Panc1 (cell line): Measurements from ENCODE around the gene FPGS. TPM values are rescaled to one million over a fixed set of nuclear protein-coding genes. Genes with fewer than 3 reads are reported as not detected.

Experiments
- ATAC-seq: fragments of 200-7000 bp; cut with Tn5 transposase; 2 replicates; pipeline ENCODE4 v1.9.1; 2020; ENCODE audit warnings: mild to moderate bottlenecking, moderate library complexity
- BruUV-seq: library from RNA; stranded (reverse); fragments of 400-500 nt; replicated peaks from 2 replicates; lab custom pipeline; 2021; lab: Mats Ljungman, UMichigan
- CTCF ChIA-PET: fragments of 300-600 bp; sonication (Branson Sonifier 250); formaldehyde crosslinking; loops from one replicate; lab custom pipeline; 2022; ENCODE audit warnings: antibody characterized with exemption; lab: Charles Lee
- POLR2A ChIA-PET: fragments of 300-600 bp; sonication (Branson Sonifier 250); formaldehyde crosslinking; loops from one replicate; lab custom pipeline; 2022; ENCODE audit warnings: antibody characterized with exemption; lab: Charles Lee
- DNase-seq: peaks from one replicate; pipeline ENCODE4 v3.0.0-alpha.2; 2010; ENCODE audit warnings: low read depth, low spot score
- H3K27ac ChIP-seq: 2 replicates; pipeline ENCODE4 v1.5.1; 2011; ENCODE audit warnings: mild to moderate bottlenecking, low read length, inconsistent platforms
- H3K27me3 ChIP-seq: fragments of 200-500 bp; sonication (Bioruptor generic); 2 replicates; pipeline ENCODE4 v1.6.0; 2014; ENCODE audit warnings: low read length, inconsistent platforms; ENCODE audit not compliant: control insufficient read depth, insufficient read depth
- H3K36me3 ChIP-seq: fragments of 200-500 bp; sonication (Bioruptor generic); 2 replicates; pipeline ENCODE4 v1.5.1; 2014; ENCODE audit warnings: inconsistent platforms, mild to moderate bottlenecking, low read length, moderate library complexity; ENCODE audit not compliant: control insufficient read depth, insufficient read depth
- H3K4me1 ChIP-seq: 2 replicates; pipeline ENCODE4 v1.5.1; 2011; ENCODE audit warnings: inconsistent platforms, mild to moderate bottlenecking, low read length, moderate library complexity; ENCODE audit not compliant: control insufficient read depth, insufficient read depth
- H3K4me3 ChIP-seq, 2 experiments: 2 replicates each; pipeline ENCODE4 v1.5.1; 2011 to 2012; ENCODE audit warnings: low read depth in 2 of 2, low read length in 2 of 2, mild to moderate bottlenecking in 2 of 2, inconsistent platforms in 1 of 2, moderate library complexity in 1 of 2
- H3K9me3 ChIP-seq: fragments of 200-500 bp; sonication (Bioruptor generic); 2 replicates; pipeline ENCODE4 v1.5.1; 2014; ENCODE audit warnings: low read depth, mild to moderate bottlenecking, inconsistent platforms, low read length, moderate library complexity; ENCODE audit not compliant: control insufficient read depth, insufficient read depth
- POLR2AphosphoS5 ChIP-seq: IDR thresholded peaks from 2 replicates; pipeline ENCODE4 v1.6.1; 2012; ENCODE audit warnings: mild to moderate bottlenecking, low read depth, low read length, moderate library complexity
- in situ Hi-C: cut with HindIII; loops from 2 replicates; pipeline ENCODE4 v1.10.0; 2016; ENCODE audit warnings: low sequenced_read_pairs, low pct_unique_long_range_greater_than_20kb
- intact Hi-C: fragments of 100-400 bp; cut with micrococcal nuclease; formaldehyde crosslinking; loops from one replicate; pipeline ENCODE4 v1.10.0; 2022; ENCODE audit not compliant: unreplicated experiment
- total RNA-seq: library from RNA; stranded (reverse); gene quantifications from one replicate; pipeline ENCODE4 v1.2.1, GENCODE V29; 2021; ENCODE audit not compliant: unreplicated experiment
- TF ChIP-seq, protein P1 (sequence below), 2 experiments: IDR thresholded peaks; 2 replicates each; pipeline ENCODE4 v1.6.1; 2011 to 2012; ENCODE audit warnings: low read depth in 2 of 2, control low read depth in 1 of 2, low read length in 1 of 2, mild to moderate bottlenecking in 1 of 2, moderate library complexity in 1 of 2; ENCODE audit not compliant: insufficient read depth in 1 of 2
- TF ChIP-seq, protein P2 (sequence below): fragments of 450-650 bp; IDR thresholded peaks from 2 replicates; pipeline ENCODE4 v1.5.1; 2017; ENCODE audit warnings: mild to moderate bottlenecking

The FPGS gene
- total RNA-seq, 1 experiment from 2014 or later: 56.5 TPM

DNA sequence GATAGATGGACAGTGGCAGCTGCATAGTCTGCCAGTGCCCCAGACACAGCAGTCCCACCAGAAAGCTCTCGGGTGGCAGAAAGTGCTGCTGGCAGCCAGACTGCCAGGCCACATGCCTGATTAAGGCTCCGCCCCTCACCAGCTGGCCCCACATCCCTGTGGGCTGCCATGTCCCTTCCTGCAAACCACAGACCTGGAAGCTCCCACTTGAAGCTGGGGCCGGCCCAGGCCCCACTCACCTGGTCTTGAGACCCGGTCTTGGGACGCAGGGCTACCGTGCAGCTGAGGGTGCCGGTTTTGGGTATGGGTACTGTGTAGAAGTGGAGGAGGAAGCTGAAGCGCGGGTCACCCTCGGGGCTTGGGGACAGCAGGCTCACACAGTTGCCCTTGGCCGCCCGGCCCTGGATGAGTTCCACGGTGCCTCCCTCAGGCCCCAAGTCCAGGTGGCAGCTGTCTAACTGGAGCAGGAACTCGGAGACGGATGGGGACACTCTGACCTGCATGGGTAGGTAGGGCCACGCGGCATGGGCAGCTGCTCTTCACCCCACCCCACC, 15.3 kb downstream of the FPGS start:
- TF ChIP-seq, protein P1, sequence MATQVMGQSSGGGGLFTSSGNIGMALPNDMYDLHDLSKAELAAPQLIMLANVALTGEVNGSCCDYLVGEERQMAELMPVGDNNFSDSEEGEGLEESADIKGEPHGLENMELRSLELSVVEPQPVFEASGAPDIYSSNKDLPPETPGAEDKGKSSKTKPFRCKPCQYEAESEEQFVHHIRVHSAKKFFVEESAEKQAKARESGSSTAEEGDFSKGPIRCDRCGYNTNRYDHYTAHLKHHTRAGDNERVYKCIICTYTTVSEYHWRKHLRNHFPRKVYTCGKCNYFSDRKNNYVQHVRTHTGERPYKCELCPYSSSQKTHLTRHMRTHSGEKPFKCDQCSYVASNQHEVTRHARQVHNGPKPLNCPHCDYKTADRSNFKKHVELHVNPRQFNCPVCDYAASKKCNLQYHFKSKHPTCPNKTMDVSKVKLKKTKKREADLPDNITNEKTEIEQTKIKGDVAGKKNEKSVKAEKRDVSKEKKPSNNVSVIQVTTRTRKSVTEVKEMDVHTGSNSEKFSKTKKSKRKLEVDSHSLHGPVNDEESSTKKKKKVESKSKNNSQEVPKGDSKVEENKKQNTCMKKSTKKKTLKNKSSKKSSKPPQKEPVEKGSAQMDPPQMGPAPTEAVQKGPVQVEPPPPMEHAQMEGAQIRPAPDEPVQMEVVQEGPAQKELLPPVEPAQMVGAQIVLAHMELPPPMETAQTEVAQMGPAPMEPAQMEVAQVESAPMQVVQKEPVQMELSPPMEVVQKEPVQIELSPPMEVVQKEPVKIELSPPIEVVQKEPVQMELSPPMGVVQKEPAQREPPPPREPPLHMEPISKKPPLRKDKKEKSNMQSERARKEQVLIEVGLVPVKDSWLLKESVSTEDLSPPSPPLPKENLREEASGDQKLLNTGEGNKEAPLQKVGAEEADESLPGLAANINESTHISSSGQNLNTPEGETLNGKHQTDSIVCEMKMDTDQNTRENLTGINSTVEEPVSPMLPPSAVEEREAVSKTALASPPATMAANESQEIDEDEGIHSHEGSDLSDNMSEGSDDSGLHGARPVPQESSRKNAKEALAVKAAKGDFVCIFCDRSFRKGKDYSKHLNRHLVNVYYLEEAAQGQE (IDR thresholded peaks at IDR 0.05; ENCODE audit: insufficient read depth in 1 of 2, low read depth in 2 of 2, low read length in 1 of 2): no peak
- CTCF ChIA-PET: no interaction called here
- H3K4me1 ChIP-seq: no peaks in the 10 kb centered on the region
- no TSS peak for BruUV-seq
- in situ Hi-C loops: no loop called here
- no peak overlapping the region for H3K4me3 ChIP-seq
- ATAC-seq (no peak), DNase-seq (no peak)
- POLR2A ChIA-PET: no interaction called here
- no peak overlapping the region for H3K27ac ChIP-seq
- H3K27me3 ChIP-seq: no peaks in the 10 kb centered on the region
- intact Hi-C loops: no loop called here
- no peaks in the 10 kb centered on the region for H3K36me3 ChIP-seq
- H3K9me3 ChIP-seq: no peaks in the 10 kb centered on the region

DNA sequence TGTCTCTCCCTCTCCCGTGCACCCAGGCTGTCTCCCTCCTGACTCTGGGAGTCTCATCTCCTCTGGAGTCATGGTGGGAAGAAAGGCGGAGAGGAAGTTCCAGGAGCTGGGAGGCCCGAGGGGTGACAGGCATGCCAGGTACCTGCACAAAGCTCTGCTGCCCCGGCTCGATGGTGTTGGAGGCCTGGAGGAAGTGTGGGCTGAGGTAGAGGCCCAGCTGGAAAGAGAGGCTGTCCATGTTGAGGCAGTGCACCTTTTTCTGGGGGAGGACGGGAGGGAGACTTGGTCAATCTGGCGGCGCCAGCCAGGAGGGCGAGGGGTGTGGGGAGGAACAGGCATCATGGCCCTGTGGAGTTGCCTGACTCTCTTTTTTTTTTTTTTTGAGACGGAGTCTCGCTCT, 15.9 kb downstream of the FPGS start:
- intact Hi-C loops (no loop called here), in situ Hi-C loops (no loop called here)
- Histone ChIP-seq H3K9me3 (no peaks in the 10 kb centered on the region), H3K27ac (no peak overlapping the region), H3K36me3 (no peaks in the 10 kb centered on the region), H3K4me1 (no peaks in the 10 kb centered on the region), H3K4me3 (no peak overlapping the region), H3K27me3 (no peaks in the 10 kb centered on the region)
- CTCF ChIA-PET: no interaction called here
- TF ChIP-seq, protein P1 (IDR thresholded peaks at IDR 0.05; ENCODE audit: insufficient read depth in 1 of 2, low read depth in 2 of 2, low read length in 1 of 2): no peak
- TF ChIP-seq, protein P2, sequence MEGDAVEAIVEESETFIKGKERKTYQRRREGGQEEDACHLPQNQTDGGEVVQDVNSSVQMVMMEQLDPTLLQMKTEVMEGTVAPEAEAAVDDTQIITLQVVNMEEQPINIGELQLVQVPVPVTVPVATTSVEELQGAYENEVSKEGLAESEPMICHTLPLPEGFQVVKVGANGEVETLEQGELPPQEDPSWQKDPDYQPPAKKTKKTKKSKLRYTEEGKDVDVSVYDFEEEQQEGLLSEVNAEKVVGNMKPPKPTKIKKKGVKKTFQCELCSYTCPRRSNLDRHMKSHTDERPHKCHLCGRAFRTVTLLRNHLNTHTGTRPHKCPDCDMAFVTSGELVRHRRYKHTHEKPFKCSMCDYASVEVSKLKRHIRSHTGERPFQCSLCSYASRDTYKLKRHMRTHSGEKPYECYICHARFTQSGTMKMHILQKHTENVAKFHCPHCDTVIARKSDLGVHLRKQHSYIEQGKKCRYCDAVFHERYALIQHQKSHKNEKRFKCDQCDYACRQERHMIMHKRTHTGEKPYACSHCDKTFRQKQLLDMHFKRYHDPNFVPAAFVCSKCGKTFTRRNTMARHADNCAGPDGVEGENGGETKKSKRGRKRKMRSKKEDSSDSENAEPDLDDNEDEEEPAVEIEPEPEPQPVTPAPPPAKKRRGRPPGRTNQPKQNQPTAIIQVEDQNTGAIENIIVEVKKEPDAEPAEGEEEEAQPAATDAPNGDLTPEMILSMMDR: no peak
- no peak for TF ChIP-seq POLR2AphosphoS5
- POLR2A ChIA-PET: no interaction called here
- no peak for ATAC-seq
- no TSS peak for BruUV-seq
- no peak for DNase-seq
